ENCODE results near the gene ACBD5. TPM values are rescaled to one million over a fixed set of nuclear protein-coding genes. Genes with fewer than 3 reads are reported as not detected.
"Not testable (repeated sequence)": the region's sequence is repeated elsewhere in the genome, so short reads cannot be mapped to it uniquely, and the experiment has no call there.

Gene ACBD5
- total and polyA plus RNA-seq, 2 experiments from 2014 or later = 16.2 to 30.7 TPM

DNA sequence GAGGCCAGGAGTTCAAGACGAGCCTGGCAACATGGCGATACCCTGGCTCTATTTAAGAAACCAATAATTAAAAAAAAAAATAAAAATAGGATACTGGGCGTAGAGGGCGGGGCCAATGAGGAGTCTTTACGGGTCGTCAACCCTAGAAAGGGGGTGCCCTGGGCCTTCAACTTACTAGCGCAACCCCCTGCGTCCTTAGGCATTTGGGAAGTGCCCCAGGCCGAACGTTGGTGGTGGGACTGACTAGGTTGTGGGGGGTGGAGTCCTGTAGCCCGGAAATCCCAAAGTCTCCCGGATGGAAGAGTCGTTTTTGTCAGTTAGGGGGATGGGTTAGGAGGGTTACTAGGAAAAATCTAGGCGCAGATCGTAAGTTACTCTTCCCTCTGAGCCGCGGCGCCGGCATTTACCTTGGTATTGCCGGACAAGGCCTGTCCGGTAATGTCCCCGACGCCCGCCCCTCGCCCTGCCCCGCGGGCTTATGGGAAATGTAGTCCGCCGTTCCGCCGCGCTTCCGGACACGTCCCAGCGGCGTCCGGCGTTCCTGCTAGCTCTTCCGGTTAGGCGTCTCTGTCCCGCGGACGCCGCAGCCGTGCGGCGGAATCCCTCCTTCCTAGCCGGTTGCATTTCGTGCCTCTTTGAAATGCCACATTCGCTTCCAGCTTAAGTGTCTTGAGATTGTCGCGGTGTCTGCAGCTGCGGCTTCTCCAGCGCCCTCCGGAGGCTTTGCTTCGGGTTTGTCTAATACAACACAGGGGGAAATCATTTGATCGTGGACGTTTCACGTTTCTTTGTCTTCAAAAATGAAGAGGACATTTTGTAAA, 1.3 kb upstream of the ACBD5 start:
- peak; percentile 97 for DNase-seq (ENCODE audit: low spot score)
- Histone ChIP-seq H3K79me2 (peaks cover 29% of the 10 kb centered on the region), H3K4me1 (ENCODE audit: insufficient read depth) (peaks cover 30% of the 10 kb centered on the region), H3K9me2 (replicated peaks; ENCODE audit: insufficient read depth) (no peaks in the 10 kb centered on the region), H3K4me3 (peak overlapping the region; percentile 76), H3K27ac (peak overlapping the region; percentile 95), H3K27me3 (no peaks in the 10 kb centered on the region), H3K36me3 (replicated peaks; ENCODE audit: insufficient read depth, low read depth) (no peaks in the 10 kb centered on the region), H2AFZ (peak overlapping the region; percentile 98), H4K20me1 (ENCODE audit: insufficient read depth, poor library complexity, severe bottlenecking) (no peaks in the 10 kb centered on the region), H3K4me2 (peak overlapping the region; percentile 90), H3K9me3 (ENCODE audit: low read depth) (no peaks in the 10 kb centered on the region)
- WGBS (ENCODE audit: low lambda C conversion rate, missing lambda C conversion rate) = 2% methylated on average over 58 of the region's 59 CpGs
- TF ChIP-seq EZH2 (IDR thresholded peaks at IDR 0.05; ENCODE audit: borderline replicate concordance) (no peak), EZH2phosphoT487 (IDR thresholded peaks at IDR 0.05; ENCODE audit: low read depth, severe bottlenecking, unreplicated experiment) (no peak)
- TF ChIP-seq, protein P1, sequence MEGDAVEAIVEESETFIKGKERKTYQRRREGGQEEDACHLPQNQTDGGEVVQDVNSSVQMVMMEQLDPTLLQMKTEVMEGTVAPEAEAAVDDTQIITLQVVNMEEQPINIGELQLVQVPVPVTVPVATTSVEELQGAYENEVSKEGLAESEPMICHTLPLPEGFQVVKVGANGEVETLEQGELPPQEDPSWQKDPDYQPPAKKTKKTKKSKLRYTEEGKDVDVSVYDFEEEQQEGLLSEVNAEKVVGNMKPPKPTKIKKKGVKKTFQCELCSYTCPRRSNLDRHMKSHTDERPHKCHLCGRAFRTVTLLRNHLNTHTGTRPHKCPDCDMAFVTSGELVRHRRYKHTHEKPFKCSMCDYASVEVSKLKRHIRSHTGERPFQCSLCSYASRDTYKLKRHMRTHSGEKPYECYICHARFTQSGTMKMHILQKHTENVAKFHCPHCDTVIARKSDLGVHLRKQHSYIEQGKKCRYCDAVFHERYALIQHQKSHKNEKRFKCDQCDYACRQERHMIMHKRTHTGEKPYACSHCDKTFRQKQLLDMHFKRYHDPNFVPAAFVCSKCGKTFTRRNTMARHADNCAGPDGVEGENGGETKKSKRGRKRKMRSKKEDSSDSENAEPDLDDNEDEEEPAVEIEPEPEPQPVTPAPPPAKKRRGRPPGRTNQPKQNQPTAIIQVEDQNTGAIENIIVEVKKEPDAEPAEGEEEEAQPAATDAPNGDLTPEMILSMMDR (IDR thresholded peaks at IDR 0.05; ENCODE audit: poor library complexity) = peak; percentile 39

DNA sequence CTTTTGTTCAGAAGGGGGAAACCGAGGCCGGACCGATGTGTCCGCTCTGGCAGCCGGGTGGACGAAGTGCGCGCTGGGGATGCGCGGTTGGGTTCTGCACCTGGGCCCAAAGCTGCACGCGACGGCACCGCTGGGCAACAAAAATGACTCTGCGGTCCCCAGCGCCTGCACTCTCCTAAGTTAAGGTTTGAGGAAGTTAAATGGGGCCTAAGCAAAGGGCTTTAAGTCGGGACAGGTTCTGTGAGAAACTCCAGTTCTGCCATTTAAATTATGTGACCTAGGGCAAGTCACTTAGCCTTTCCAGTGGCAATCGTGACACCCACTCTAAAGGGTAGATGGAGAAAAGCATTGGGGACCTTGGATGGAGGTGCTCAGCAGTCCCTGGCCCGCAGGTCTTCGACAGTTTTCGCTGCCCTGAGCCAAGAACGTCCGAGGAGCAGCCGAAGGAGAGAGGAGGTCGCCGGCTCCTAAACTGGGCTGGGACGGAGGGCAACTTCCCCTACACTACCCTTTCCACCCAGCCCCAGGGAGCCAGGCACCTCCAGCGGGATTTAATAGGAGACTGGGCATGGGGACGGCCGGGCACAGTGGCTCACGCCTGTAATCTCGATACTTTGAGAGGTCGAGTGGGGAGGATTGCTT, 534 bp upstream of the ACBD5 start:
- peak; percentile 32 for DNase-seq (ENCODE audit: low spot score)
- Histone ChIP-seq H2AFZ (peak overlapping the region; percentile 98), H3K27me3 (no peaks in the 10 kb centered on the region), H3K4me3 (peak overlapping the region; percentile 73), H3K36me3 (replicated peaks; ENCODE audit: insufficient read depth, low read depth) (no peaks in the 10 kb centered on the region), H3K9me3 (ENCODE audit: low read depth) (no peaks in the 10 kb centered on the region), H3K4me2 (peak overlapping the region; percentile 90), H4K20me1 (ENCODE audit: insufficient read depth, poor library complexity, severe bottlenecking) (no peaks in the 10 kb centered on the region), H3K79me2 (peaks cover 36% of the 10 kb centered on the region), H3K9me2 (replicated peaks; ENCODE audit: insufficient read depth) (no peaks in the 10 kb centered on the region), H3K27ac (peak overlapping the region; percentile 95), H3K4me1 (ENCODE audit: insufficient read depth) (peaks cover 30% of the 10 kb centered on the region)
- TF ChIP-seq EZH2phosphoT487 (IDR thresholded peaks at IDR 0.05; ENCODE audit: low read depth, severe bottlenecking, unreplicated experiment) = no peak
- no peak for TF ChIP-seq EZH2 (IDR thresholded peaks at IDR 0.05; ENCODE audit: borderline replicate concordance)
- TF ChIP-seq, protein P1 (IDR thresholded peaks at IDR 0.05; ENCODE audit: poor library complexity) = no peak
- 7% methylated on average over 33 of the region's 33 CpGs for WGBS (ENCODE audit: low lambda C conversion rate, missing lambda C conversion rate)

DNA sequence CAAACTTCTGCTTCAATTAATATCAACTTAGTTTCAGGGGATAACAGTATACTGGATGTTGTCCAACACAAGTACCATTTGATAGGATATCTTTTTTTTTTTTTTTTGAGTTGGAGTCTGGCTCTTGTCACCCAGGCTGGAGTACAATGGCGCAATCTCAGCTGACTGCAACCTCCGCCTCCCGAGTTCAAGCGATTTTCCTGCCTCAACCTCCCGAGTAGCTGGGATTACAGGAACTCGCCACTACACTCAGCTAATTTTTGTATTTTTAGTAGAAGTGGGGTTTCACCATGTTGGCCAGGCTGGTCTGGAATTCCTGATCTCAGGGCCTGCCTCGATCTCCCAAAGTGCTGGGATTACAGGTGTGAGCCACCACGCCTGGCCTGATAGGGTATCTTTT, 3.1 kb downstream of the ACBD5 start:
- H3K36me3 ChIP-seq (replicated peaks; ENCODE audit: insufficient read depth, low read depth); H3K27me3 ChIP-seq; H3K27ac ChIP-seq; H3K4me2 ChIP-seq; H3K9me2 ChIP-seq (replicated peaks; ENCODE audit: insufficient read depth); DNase-seq (ENCODE audit: low spot score); H3K4me3 ChIP-seq; H3K9me3 ChIP-seq (ENCODE audit: low read depth); H4K20me1 ChIP-seq (ENCODE audit: insufficient read depth, poor library complexity, severe bottlenecking); H2AFZ ChIP-seq: not testable (repeated sequence)
- H3K79me2 ChIP-seq = peaks cover 48% of the 10 kb centered on the region
- 96% methylated on average over 7 of the region's 8 CpGs for WGBS (ENCODE audit: low lambda C conversion rate, missing lambda C conversion rate)
- H3K4me1 ChIP-seq (ENCODE audit: insufficient read depth) = peaks cover 20% of the 10 kb centered on the region

DNA sequence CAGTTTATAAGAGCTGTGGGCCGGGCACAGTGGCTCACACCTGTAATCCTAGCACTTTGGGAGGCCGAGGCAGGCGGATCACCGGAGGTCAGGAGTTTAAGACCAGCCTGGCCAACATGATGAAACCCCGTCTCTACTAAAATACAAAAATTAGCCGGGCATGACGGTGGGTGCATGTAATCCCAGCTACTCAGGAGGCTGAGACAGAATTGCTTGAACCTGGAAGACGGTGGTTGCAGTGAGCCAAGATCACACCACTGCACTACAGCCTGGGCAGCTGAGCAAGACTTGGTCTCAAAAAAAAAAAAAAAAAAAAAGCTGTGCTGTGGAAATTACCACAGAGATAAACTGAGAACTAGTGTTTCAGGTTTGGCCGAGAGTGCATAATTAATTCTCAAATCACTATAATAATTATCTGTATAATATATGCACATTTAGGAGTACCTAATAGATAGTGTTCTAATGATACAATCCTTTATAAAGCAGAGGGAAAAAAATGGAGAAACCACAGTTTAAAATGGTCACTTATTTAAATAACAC, 3.9 kb downstream of the ACBD5 start:
- H3K4me3 ChIP-seq; H3K27me3 ChIP-seq; H3K9me3 ChIP-seq (ENCODE audit: low read depth); H2AFZ ChIP-seq; DNase-seq (ENCODE audit: low spot score); H3K9me2 ChIP-seq (replicated peaks; ENCODE audit: insufficient read depth); H3K27ac ChIP-seq; H3K4me2 ChIP-seq; H3K36me3 ChIP-seq (replicated peaks; ENCODE audit: insufficient read depth, low read depth); H4K20me1 ChIP-seq (ENCODE audit: insufficient read depth, poor library complexity, severe bottlenecking): not testable (repeated sequence)
- peaks cover 20% of the 10 kb centered on the region for H3K4me1 ChIP-seq (ENCODE audit: insufficient read depth)
- H3K79me2 ChIP-seq = peaks cover 48% of the 10 kb centered on the region
- WGBS (ENCODE audit: low lambda C conversion rate, missing lambda C conversion rate) = 78% methylated on average over 9 of the region's 9 CpGs

All from hepatocyte (in vitro differentiated cells).